Breast epithelium (tissue), 3 donors: Measurements from ENCODE around the gene CGB2.
"Not testable (repeated sequence)": the region's sequence is repeated elsewhere in the genome, so short reads cannot be mapped to it uniquely, and the experiment has no call there.

Experiments used
- POLR2A ChIP-seq: fragments of 450-650 bp; IDR thresholded peaks from one replicate; pipeline ENCODE4 v1.6.1; 2016; ENCODE audit warnings: antibody characterized with exemption, mild to moderate bottlenecking, moderate library complexity
- TF ChIP-seq, protein P1 (sequence below), 3 donors: fragments of 450-650 bp; IDR thresholded peaks; one replicate each; pipeline ENCODE4 v1.5.1; 2016 to 2017; ENCODE audit warnings: antibody characterized with exemption in 3 of 3, mild to moderate bottlenecking in 3 of 3, moderate library complexity in 3 of 3

DNA sequence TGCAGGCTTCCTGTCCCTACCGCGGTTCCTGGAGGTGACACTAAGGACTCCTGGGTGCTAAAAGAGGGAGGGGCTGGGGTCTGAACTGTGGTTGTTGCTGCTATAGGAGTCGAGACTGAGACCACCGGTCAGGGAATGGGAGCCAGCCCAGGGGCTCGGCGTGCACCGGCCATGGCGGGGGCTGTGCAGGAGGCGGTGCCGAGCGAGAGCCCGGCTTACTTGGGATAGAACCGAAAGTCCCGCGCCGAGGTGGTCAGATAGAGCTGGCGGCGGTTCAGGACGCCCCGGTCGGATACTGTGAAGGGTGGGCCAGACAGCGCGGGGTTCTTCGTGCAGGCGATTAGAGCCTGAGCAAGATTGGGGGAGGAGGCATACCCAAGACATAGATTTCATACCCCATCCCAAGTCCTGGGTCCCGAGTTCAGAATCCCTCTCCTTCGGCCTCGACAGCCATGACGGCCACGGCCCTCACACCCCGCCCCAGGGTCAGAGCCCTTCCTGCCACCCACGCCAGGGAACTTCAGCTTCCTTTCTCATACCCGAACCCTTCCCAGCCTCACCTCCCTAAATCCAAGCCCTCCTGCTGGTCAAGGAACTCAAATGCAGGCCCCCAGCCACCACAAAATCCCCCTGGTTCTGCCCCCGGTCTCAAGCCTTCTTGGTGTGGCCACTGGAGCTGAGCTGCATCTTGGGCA lies 25.4 kb downstream of the CGB2 start:
- TF ChIP-seq, protein P1, sequence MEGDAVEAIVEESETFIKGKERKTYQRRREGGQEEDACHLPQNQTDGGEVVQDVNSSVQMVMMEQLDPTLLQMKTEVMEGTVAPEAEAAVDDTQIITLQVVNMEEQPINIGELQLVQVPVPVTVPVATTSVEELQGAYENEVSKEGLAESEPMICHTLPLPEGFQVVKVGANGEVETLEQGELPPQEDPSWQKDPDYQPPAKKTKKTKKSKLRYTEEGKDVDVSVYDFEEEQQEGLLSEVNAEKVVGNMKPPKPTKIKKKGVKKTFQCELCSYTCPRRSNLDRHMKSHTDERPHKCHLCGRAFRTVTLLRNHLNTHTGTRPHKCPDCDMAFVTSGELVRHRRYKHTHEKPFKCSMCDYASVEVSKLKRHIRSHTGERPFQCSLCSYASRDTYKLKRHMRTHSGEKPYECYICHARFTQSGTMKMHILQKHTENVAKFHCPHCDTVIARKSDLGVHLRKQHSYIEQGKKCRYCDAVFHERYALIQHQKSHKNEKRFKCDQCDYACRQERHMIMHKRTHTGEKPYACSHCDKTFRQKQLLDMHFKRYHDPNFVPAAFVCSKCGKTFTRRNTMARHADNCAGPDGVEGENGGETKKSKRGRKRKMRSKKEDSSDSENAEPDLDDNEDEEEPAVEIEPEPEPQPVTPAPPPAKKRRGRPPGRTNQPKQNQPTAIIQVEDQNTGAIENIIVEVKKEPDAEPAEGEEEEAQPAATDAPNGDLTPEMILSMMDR (IDR thresholded peaks at IDR 0.05) = not testable (repeated sequence)
- not testable (repeated sequence) for TF ChIP-seq POLR2A
